Testis (tissue), 2 donors: ENCODE measurements around the gene RIN2.

Source experiments
- CTCF ChIP-seq, 3 experiments: fragments of 450-650 bp in 2 of 3; fragments of 200-600 bp in 1 of 3; sonication (generic) in 1 of 3; IDR thresholded peaks; one replicate each; pipeline ENCODE4 v1.5.1; 2016 to 2019; ENCODE audit warnings: antibody characterized with exemption in 3 of 3, mild to moderate bottlenecking in 2 of 3, moderate library complexity in 1 of 3
- POLR2A ChIP-seq: fragments of 450-650 bp; IDR thresholded peaks from one replicate; pipeline ENCODE4 v1.6.1; 2017; ENCODE audit warnings: antibody characterized with exemption, mild to moderate bottlenecking, moderate library complexity

- no peak for TF ChIP-seq POLR2A
- TF ChIP-seq CTCF (IDR thresholded peaks at IDR 0.05): no peak
Measured at GRCh38 chr20:19760371-19760721, 2.3 kb downstream of the RIN2 start.
